ENCODE measurements around the gene TBC1D17. TPM values are rescaled to one million over a fixed set of nuclear protein-coding genes. Genes with fewer than 3 reads are reported as not detected.
"Not testable (repeated sequence)": the region's sequence is repeated elsewhere in the genome, so short reads cannot be mapped to it uniquely, and the experiment has no call there.

Gene TBC1D17
- polyA plus RNA-seq, 3 donors, result 38.3 to 61.4 (median 43.0) TPM

- DNase-seq (ENCODE audit: extremely low read depth in 1 of 11, low read depth in 9 of 11, low spot score in 4 of 11), result no peak
Measured at GRCh38 chr19:49907745-49908446, 30.4 kb downstream of the TBC1D17 start.

- no peak for DNase-seq (ENCODE audit: extremely low read depth in 1 of 11, low read depth in 9 of 11, low spot score in 4 of 11)
Measured at GRCh38 chr19:49908480-49909420, 31.2 kb downstream of the TBC1D17 start.

- DNase-seq (ENCODE audit: extremely low read depth in 1 of 11, low read depth in 9 of 11, low spot score in 4 of 11), result no peak
Measured at GRCh38 chr19:49910179-49910578, 32.7 kb downstream of the TBC1D17 start.

GRCh38 chr19:49911381-49912145 lies 34.1 kb downstream of the TBC1D17 start:
- DNase-seq (ENCODE audit: extremely low read depth in 1 of 11, low read depth in 9 of 11, low spot score in 4 of 11), result no peak

GRCh38 chr19:49912965-49913685 lies 35.6 kb downstream of the TBC1D17 start:
- DNase-seq (ENCODE audit: extremely low read depth in 1 of 11, low read depth in 9 of 11, low spot score in 4 of 11), result no peak

- no peak for DNase-seq (ENCODE audit: extremely low read depth in 1 of 11, low read depth in 9 of 11, low spot score in 4 of 11)
Measured at GRCh38 chr19:49913720-49914119, 36.2 kb downstream of the TBC1D17 start.

- no peak for DNase-seq (ENCODE audit: extremely low read depth in 1 of 11, low read depth in 9 of 11, low spot score in 4 of 11)
Measured at GRCh38 chr19:49915271-49915670, 37.8 kb downstream of the TBC1D17 start.

GRCh38 chr19:49916839-49917733 lies 39.6 kb downstream of the TBC1D17 start:
- no peak for DNase-seq (ENCODE audit: extremely low read depth in 1 of 11, low read depth in 9 of 11, low spot score in 4 of 11)

GRCh38 chr19:49918089-49918488 lies 40.6 kb downstream of the TBC1D17 start:
- no peak for DNase-seq (ENCODE audit: extremely low read depth in 1 of 11, low read depth in 9 of 11, low spot score in 4 of 11)

GRCh38 chr19:49920624-49921363 lies 43.3 kb downstream of the TBC1D17 start:
- no peak for DNase-seq (ENCODE audit: extremely low read depth in 1 of 11, low read depth in 9 of 11, low spot score in 4 of 11)

GRCh38 chr19:49921871-49922795 lies 44.6 kb downstream of the TBC1D17 start:
- DNase-seq (ENCODE audit: extremely low read depth in 1 of 11, low read depth in 9 of 11, low spot score in 4 of 11), result no peak

GRCh38 chr19:49923055-49924003 lies 45.8 kb downstream of the TBC1D17 start:
- no peak for DNase-seq (ENCODE audit: extremely low read depth in 1 of 11, low read depth in 9 of 11, low spot score in 4 of 11)

- DNase-seq (ENCODE audit: extremely low read depth in 1 of 11, low read depth in 9 of 11, low spot score in 4 of 11), result no peak
Measured at GRCh38 chr19:49924004-49924880, 46.7 kb downstream of the TBC1D17 start.

GRCh38 chr19:49924881-49925210 lies 47.3 kb downstream of the TBC1D17 start:
- not testable (repeated sequence) for DNase-seq (ENCODE audit: extremely low read depth in 1 of 11, low read depth in 9 of 11, low spot score in 4 of 11)
